A549 (cell line): ENCODE measurements around the gene DNAAF5. TPM values are rescaled to one million over a fixed set of nuclear protein-coding genes. Genes with fewer than 3 reads are reported as not detected.

Source experiments
- ATAC-seq, 2 experiments: fragments of 200-7000 bp in 1 of 2; fragments of >200 bp in 1 of 2; cut with Nextera tagmentation in 1 of 2; cut with Tn5 transposase in 1 of 2; 3 replicates each; pipeline versions ENCODE4 v1.8.0 to v1.9.1; 2018 to 2020; ENCODE audit warnings: mild to moderate bottlenecking in 1 of 2, moderate library complexity in 1 of 2
- CTCF ChIA-PET: fragments of 300-600 bp; sonication (Branson Sonifier 250); formaldehyde crosslinking; extraction: SDS; loops from one replicate; lab custom pipeline; 2021; ENCODE audit warnings: antibody characterized with exemption, inconsistent platforms; lab: Yijun Ruan, JAX
- POLR2A ChIA-PET: fragments of 350-600 bp; formaldehyde crosslinking; extraction: SDS; loops from one replicate; lab custom pipeline; 2021; ENCODE audit warnings: antibody characterized with exemption, inconsistent platforms; lab: Yijun Ruan, JAX
- DNase-seq, 2 experiments: peaks; one replicate each; pipeline versions ENCODE4 v3.0.0 to v3.0.0-alpha.2; 2011 to 2016; ENCODE audit warnings: low read depth in 1 of 2, low spot score in 1 of 2
- FAIRE-seq: peaks from 2 replicates; lab custom pipeline; 2011; peaks lifted over from hg19 to GRCh38; lab: Jason Lieb, UNC
- H3K27ac ChIP-seq, 2 experiments: fragments of >200 bp; sonication (Bioruptor Twin); formaldehyde crosslinking; 3 replicates each; pipeline ENCODE4 v1.5.1; 2016 to 2017
- H3K4me1 ChIP-seq: fragments of >200 bp; sonication (Bioruptor Twin); formaldehyde crosslinking; 3 replicates; pipeline ENCODE4 v1.6.1; 2016
- H3K4me2 ChIP-seq: fragments of >200 bp; sonication (Bioruptor Twin); formaldehyde crosslinking; 3 replicates; pipeline ENCODE4 v1.6.1; 2016
- H3K4me3 ChIP-seq: fragments of >200 bp; sonication (Bioruptor Twin); formaldehyde crosslinking; 3 replicates; pipeline ENCODE4 v1.5.1; 2016
- H3K9me3 ChIP-seq: fragments of >200 bp; sonication (Bioruptor Twin); formaldehyde crosslinking; 3 replicates; pipeline ENCODE4 v1.6.1; 2016
- BHLHE40 ChIP-seq: IDR thresholded peaks from 2 replicates; pipeline ENCODE4 v1.6.1; 2012; ENCODE audit warnings: low read depth, low read length, inconsistent platforms
- CBX8 ChIP-seq: fragments of 200-600 bp; sonication (generic); IDR thresholded peaks from 2 replicates; pipeline ENCODE4 v1.6.1; 2016
- CHD2 ChIP-seq: fragments of 150-350 bp; IDR thresholded peaks from 2 replicates; pipeline ENCODE4 v1.6.1; 2014; ENCODE audit warnings: low read length; ENCODE audit not compliant: partially characterized antibody
- CHD4 ChIP-seq: fragments of 200-600 bp; sonication (generic); IDR thresholded peaks from 2 replicates; pipeline ENCODE4 v1.6.1; 2016; ENCODE audit warnings: antibody characterized with exemption, mild to moderate bottlenecking, borderline replicate concordance
- EHF ChIP-seq: fragments of 250-450 bp; sonication (Bioruptor Pico); IDR thresholded peaks from 2 replicates; pipeline ENCODE4 v1.5.0; 2020; ENCODE audit warnings: mild to moderate bottlenecking
- EHMT2 ChIP-seq: fragments of 200-600 bp; sonication (generic); IDR thresholded peaks from 2 replicates; pipeline ENCODE4 v1.6.1; 2016; ENCODE audit warnings: antibody characterized with exemption, low read depth, mild to moderate bottlenecking, moderate library complexity
- EP300 ChIP-seq, 2 experiments: fragments of >200 bp; sonication (Bioruptor Twin); formaldehyde crosslinking; IDR thresholded peaks; 2 replicates in 1 of 2; 3 replicates in 1 of 2; pipeline ENCODE4 v1.6.1; 2016 to 2017
- FOSB ChIP-seq: fragments of 250-450 bp; sonication (Bioruptor Pico); IDR thresholded peaks from 2 replicates; pipeline ENCODE4 v1.5.0; 2020; ENCODE audit warnings: mild to moderate bottlenecking, moderate library complexity
- HDAC2 ChIP-seq: fragments of 200-600 bp; sonication (generic); IDR thresholded peaks from 2 replicates; pipeline ENCODE4 v1.6.1; 2016
- HOXA7 ChIP-seq: fragments of 250-450 bp; sonication (Bioruptor Pico); IDR thresholded peaks from 2 replicates; pipeline ENCODE4 v1.5.0; 2020; ENCODE audit warnings: mild to moderate bottlenecking, moderate library complexity
- HOXB13 ChIP-seq: fragments of 250-450 bp; sonication (Bioruptor Pico); IDR thresholded peaks from 2 replicates; pipeline ENCODE4 v1.5.0; 2020; ENCODE audit warnings: low read depth, mild to moderate bottlenecking, moderate library complexity
- HOXB5 ChIP-seq: fragments of 250-450 bp; sonication (Bioruptor Pico); IDR thresholded peaks from 2 replicates; pipeline ENCODE4 v1.5.0; 2020; ENCODE audit warnings: mild to moderate bottlenecking, moderate library complexity
- JUNB ChIP-seq: fragments of >200 bp; sonication (Bioruptor Twin); formaldehyde crosslinking; IDR thresholded peaks from 2 replicates; pipeline ENCODE4 v1.6.1; 2016
- KDM1A ChIP-seq: fragments of 200-600 bp; sonication (generic); IDR thresholded peaks from 2 replicates; pipeline ENCODE4 v1.6.1; 2016; ENCODE audit warnings: low read depth, mild to moderate bottlenecking
- MAFK ChIP-seq: fragments of 450-650 bp; IDR thresholded peaks from 2 replicates; pipeline ENCODE4 v1.6.1; 2014; ENCODE audit not compliant: partially characterized antibody
- MAZ ChIP-seq: fragments of 150-350 bp; IDR thresholded peaks from 2 replicates; pipeline ENCODE4 v1.6.1; 2014; ENCODE audit warnings: antibody characterized with exemption, low read depth, low read length, borderline replicate concordance
- NFE2L2 ChIP-seq: fragments of 150-350 bp; conservative IDR thresholded peaks from 2 replicates; pipeline ENCODE4 v1.6.1; 2014; ENCODE audit warnings: low read length
- NPAS2 ChIP-seq: fragments of 250-450 bp; sonication (Bioruptor Pico); IDR thresholded peaks from 2 replicates; pipeline ENCODE4 v1.8.0; 2022; ENCODE audit warnings: mild to moderate bottlenecking, moderate library complexity, borderline replicate concordance
- PHF8 ChIP-seq: fragments of 200-600 bp; sonication (generic); IDR thresholded peaks from 2 replicates; pipeline ENCODE4 v1.6.1; 2016; ENCODE audit warnings: low read depth, mild to moderate bottlenecking, antibody characterized with exemption, moderate library complexity, borderline replicate concordance
- POLR2AphosphoS2 ChIP-seq: conservative IDR thresholded peaks from 2 replicates; pipeline ENCODE4 v1.6.1; 2012; ENCODE audit warnings: low read length, improper control_type of control experiment, inconsistent platforms
- RARB ChIP-seq: fragments of 250-450 bp; sonication (Bioruptor Pico); IDR thresholded peaks from 2 replicates; pipeline ENCODE4 v1.8.0; 2021; ENCODE audit warnings: mild to moderate bottlenecking, moderate library complexity
- RFX5 ChIP-seq: fragments of 450-650 bp; IDR thresholded peaks from 2 replicates; pipeline ENCODE4 v1.7.1; 2014; ENCODE audit warnings: antibody characterized with exemption, mild to moderate bottlenecking, moderate library complexity
- SREBF2 ChIP-seq: fragments of 450-650 bp; IDR thresholded peaks from 2 replicates; pipeline ENCODE4 v1.6.1; 2014; ENCODE audit warnings: mild to moderate bottlenecking, moderate library complexity
- TP53 ChIP-seq: fragments of 250-450 bp; sonication (Bioruptor Pico); IDR thresholded peaks from 2 replicates; pipeline ENCODE4 v1.5.0; 2021; ENCODE audit warnings: mild to moderate bottlenecking, moderate library complexity
- ZNF302 ChIP-seq: fragments of 250-450 bp; sonication (Bioruptor Pico); IDR thresholded peaks from 2 replicates; pipeline ENCODE4 v1.9.0; 2021; ENCODE audit warnings: inconsistent platforms, mild to moderate bottlenecking, moderate library complexity
- ZSCAN20 ChIP-seq: fragments of 250-450 bp; sonication (Bioruptor Pico); IDR thresholded peaks from 2 replicates; pipeline ENCODE4 v1.8.0; 2022; ENCODE audit warnings: mild to moderate bottlenecking, moderate library complexity
- WGBS: methylation state at CpG from one replicate; pipeline ENCODE4 v1.1.6; 2017; ENCODE audit errors: missing lambda C conversion rate; 5-methylcytosine and 5-hydroxymethylcytosine counted together
- polyA plus RNA-seq, 4 experiments: library from polyadenylated mRNA; depleted of rRNA in 3 of 4; stranded (reverse); fragments of >200 nt; fragmentation: RNase III in 1 of 4; extraction: RNeasy Plus Mini Kit Qiagen cat#74134 plus additional on column Dnase treatment in 1 of 4; gene quantifications; 2 replicates in 3 of 4; 3 replicates in 1 of 4; pipeline ENCODE4 v1.2.3, GENCODE V29; 2011 to 2017
- TF ChIP-seq, protein P1 (sequence below): fragments of 150-350 bp; IDR thresholded peaks from 2 replicates; pipeline ENCODE4 v1.6.1; 2014; ENCODE audit warnings: low read depth, mild to moderate bottlenecking, low read length
- TF ChIP-seq, protein P2 (sequence below): fragments of 200-600 bp; sonication (generic); IDR thresholded peaks from 2 replicates; pipeline ENCODE4 v1.6.1; 2016; ENCODE audit warnings: antibody characterized with exemption, mild to moderate bottlenecking, moderate library complexity
- TF ChIP-seq, protein P3 (sequence below): fragments of 450-650 bp; IDR thresholded peaks from 2 replicates; pipeline ENCODE4 v1.6.1; 2014; ENCODE audit warnings: antibody characterized with exemption
- TF ChIP-seq, protein P4 (sequence below): IDR thresholded peaks from 2 replicates; pipeline ENCODE4 v1.6.1; 2012
- TF ChIP-seq, protein P5 (sequence below): fragments of 250-450 bp; sonication (Bioruptor Pico); IDR thresholded peaks from 2 replicates; pipeline ENCODE4 v1.5.0; 2021; ENCODE audit warnings: mild to moderate bottlenecking, moderate library complexity, borderline replicate concordance

Gene DNAAF5
- polyA plus RNA-seq, 2 of the 4 experiments (the other 2 are of a cell fraction) = 27.8 to 34.7 TPM

DNA sequence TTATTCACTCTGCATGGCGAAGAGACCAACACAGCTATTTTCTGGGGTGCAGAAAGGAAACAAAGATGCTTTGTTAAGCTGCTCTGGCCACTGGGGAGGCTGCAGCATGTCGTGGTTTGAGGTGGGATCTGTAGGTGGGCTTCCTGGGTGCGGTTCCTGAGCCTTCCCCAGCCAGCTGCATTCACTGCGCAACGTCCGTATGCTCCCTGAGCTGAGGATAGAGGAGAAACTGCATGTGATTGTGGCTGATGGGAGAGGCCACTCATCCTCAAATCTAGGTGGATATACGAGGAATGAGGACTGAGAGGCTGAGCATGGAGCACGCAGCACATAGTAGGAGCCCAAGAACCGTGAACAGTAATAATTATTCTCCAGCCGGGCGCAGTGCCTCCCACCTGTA lies 9.9 kb upstream of the DNAAF5 start:
- no peak overlapping the region for H3K4me2 ChIP-seq
- ATAC-seq = no peak
- TF ChIP-seq, protein P1, sequence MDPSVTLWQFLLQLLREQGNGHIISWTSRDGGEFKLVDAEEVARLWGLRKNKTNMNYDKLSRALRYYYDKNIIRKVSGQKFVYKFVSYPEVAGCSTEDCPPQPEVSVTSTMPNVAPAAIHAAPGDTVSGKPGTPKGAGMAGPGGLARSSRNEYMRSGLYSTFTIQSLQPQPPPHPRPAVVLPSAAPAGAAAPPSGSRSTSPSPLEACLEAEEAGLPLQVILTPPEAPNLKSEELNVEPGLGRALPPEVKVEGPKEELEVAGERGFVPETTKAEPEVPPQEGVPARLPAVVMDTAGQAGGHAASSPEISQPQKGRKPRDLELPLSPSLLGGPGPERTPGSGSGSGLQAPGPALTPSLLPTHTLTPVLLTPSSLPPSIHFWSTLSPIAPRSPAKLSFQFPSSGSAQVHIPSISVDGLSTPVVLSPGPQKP = no peak
- TF ChIP-seq PHF8 (no peak), CHD4 (no peak), EHMT2 (no peak), HOXB5 (CRISPR knock-in tag) (no peak), RFX5 (no peak), CBX8 (no peak), POLR2AphosphoS2 (no peak), NPAS2 (CRISPR knock-in tag) (no peak), ZSCAN20 (CRISPR knock-in tag) (no peak), JUNB (no peak), FOSB (CRISPR knock-in tag) (no peak), MAFK (no peak), HOXA7 (CRISPR knock-in tag) (no peak), EHF (CRISPR knock-in tag) (no peak), HOXB13 (CRISPR knock-in tag) (no peak)
- TF ChIP-seq, protein P2, sequence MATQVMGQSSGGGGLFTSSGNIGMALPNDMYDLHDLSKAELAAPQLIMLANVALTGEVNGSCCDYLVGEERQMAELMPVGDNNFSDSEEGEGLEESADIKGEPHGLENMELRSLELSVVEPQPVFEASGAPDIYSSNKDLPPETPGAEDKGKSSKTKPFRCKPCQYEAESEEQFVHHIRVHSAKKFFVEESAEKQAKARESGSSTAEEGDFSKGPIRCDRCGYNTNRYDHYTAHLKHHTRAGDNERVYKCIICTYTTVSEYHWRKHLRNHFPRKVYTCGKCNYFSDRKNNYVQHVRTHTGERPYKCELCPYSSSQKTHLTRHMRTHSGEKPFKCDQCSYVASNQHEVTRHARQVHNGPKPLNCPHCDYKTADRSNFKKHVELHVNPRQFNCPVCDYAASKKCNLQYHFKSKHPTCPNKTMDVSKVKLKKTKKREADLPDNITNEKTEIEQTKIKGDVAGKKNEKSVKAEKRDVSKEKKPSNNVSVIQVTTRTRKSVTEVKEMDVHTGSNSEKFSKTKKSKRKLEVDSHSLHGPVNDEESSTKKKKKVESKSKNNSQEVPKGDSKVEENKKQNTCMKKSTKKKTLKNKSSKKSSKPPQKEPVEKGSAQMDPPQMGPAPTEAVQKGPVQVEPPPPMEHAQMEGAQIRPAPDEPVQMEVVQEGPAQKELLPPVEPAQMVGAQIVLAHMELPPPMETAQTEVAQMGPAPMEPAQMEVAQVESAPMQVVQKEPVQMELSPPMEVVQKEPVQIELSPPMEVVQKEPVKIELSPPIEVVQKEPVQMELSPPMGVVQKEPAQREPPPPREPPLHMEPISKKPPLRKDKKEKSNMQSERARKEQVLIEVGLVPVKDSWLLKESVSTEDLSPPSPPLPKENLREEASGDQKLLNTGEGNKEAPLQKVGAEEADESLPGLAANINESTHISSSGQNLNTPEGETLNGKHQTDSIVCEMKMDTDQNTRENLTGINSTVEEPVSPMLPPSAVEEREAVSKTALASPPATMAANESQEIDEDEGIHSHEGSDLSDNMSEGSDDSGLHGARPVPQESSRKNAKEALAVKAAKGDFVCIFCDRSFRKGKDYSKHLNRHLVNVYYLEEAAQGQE = no peak
- TF ChIP-seq, protein P3, sequence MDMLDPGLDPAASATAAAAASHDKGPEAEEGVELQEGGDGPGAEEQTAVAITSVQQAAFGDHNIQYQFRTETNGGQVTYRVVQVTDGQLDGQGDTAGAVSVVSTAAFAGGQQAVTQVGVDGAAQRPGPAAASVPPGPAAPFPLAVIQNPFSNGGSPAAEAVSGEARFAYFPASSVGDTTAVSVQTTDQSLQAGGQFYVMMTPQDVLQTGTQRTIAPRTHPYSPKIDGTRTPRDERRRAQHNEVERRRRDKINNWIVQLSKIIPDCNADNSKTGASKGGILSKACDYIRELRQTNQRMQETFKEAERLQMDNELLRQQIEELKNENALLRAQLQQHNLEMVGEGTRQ = no peak
- TF ChIP-seq, protein P4, sequence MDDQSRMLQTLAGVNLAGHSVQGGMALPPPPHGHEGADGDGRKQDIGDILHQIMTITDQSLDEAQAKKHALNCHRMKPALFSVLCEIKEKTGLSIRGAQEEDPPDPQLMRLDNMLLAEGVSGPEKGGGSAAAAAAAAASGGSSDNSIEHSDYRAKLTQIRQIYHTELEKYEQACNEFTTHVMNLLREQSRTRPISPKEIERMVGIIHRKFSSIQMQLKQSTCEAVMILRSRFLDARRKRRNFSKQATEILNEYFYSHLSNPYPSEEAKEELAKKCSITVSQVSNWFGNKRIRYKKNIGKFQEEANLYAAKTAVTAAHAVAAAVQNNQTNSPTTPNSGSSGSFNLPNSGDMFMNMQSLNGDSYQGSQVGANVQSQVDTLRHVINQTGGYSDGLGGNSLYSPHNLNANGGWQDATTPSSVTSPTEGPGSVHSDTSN = no peak
- POLR2A ChIA-PET = no interaction called here
- no peak for DNase-seq
- H3K4me1 ChIP-seq = no peaks in the 10 kb centered on the region
- FAIRE-seq = no peak
- WGBS = 94% methylated on average over 11 of the region's 11 CpGs
- peaks cover 13% of the 10 kb centered on the region; the same call in 2 of the 3 replicates for H3K9me3 ChIP-seq
- H3K27ac ChIP-seq = no peak overlapping the region
- no peak overlapping the region for H3K4me3 ChIP-seq
- CTCF ChIA-PET = interaction anchor here (1.6 kb wide), 1 partner anchor 385 kb away, joined by 3 read pairs; no protein-coding TSS in a partner anchor

DNA sequence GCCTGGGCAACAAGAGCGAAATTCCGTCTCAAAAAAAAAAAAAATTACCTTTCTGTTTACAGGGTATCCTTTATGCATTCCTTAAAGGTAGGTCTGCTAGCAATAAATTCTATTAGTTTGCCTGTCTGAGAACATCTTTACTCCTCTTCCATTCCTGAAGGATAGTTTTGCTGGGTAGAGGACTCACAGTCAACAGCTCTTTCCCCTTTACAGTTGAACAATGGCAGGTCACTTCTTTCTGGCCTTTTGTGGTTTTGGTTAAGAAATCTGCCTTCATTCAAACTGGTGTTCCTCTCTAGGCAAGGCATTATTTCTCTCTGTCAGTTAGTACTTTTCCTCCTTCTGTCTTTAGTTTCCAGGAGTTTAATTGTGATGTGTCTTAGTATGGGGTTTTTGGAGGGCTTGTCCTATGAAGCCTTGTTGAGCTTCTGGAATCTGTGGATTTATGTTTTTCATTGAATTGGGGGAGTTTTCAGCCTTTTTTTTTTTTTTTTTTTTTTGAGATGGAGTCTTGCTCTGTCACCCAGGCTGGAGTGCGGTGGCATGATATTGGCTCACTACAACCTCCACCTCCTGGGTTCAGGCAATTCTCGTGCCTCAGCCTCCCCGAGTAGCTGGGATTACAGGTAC lies 4.8 kb upstream of the DNAAF5 start:
- H3K27ac ChIP-seq = no peak overlapping the region
- ATAC-seq (no peak), FAIRE-seq (no peak), DNase-seq (no peak)
- H3K4me1 ChIP-seq = no peaks in the 10 kb centered on the region; the same call in 2 of the 3 replicates
- peaks cover 57% of the 10 kb centered on the region for H3K9me3 ChIP-seq
- 98% methylated on average over 5 of the region's 5 CpGs for WGBS
- ChIA-PET POLR2A (interaction anchor here (0.7 kb wide), 1 partner anchor 16 kb away, joined by 14 read pairs; no protein-coding TSS in a partner anchor), CTCF (interaction anchor here (1.0 kb wide), 1 partner anchor 10 kb away, joined by 3 read pairs; no protein-coding TSS in a partner anchor)
- no peak overlapping the region for H3K4me3 ChIP-seq
- H3K4me2 ChIP-seq = no peak overlapping the region
- TF ChIP-seq MAZ = no peak
- no peak for TF ChIP-seq ZNF302
- TF ChIP-seq TP53 = no peak
- TF ChIP-seq SREBF2 = no peak
- TF ChIP-seq EP300 (IDR thresholded peaks at IDR 0.05) = no peak
- TF ChIP-seq PHF8 = no peak
- TF ChIP-seq, protein P5, sequence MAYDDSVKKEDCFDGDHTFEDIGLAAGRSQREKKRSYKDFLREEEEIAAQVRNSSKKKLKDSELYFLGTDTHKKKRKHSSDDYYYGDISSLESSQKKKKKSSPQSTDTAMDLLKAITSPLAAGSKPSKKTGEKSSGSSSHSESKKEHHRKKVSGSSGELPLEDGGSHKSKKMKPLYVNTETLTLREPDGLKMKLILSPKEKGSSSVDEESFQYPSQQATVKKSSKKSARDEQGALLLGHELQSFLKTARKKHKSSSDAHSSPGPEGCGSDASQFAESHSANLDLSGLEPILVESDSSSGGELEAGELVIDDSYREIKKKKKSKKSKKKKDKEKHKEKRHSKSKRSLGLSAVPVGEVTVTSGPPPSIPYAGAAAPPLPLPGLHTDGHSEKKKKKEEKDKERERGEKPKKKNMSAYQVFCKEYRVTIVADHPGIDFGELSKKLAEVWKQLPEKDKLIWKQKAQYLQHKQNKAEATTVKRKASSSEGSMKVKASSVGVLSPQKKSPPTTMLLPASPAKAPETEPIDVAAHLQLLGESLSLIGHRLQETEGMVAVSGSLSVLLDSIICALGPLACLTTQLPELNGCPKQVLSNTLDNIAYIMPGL = no peak
- TF ChIP-seq CHD2 = no peak
- no peak for TF ChIP-seq CBX8
- TF ChIP-seq KDM1A = no peak
- no peak for TF ChIP-seq RARB (CRISPR knock-in tag)
- TF ChIP-seq HDAC2 = no peak
- TF ChIP-seq BHLHE40 = no peak
- TF ChIP-seq NFE2L2 = no peak
